Fibroblast of upper back skin (primary cell): ENCODE data around the gene SLC35F3.
"Not testable (repeated sequence)": the region's sequence is repeated elsewhere in the genome, so short reads cannot be mapped to it uniquely, and the experiment has no call there.

Source experiments
- DNase-seq: peaks from one replicate; pipeline ENCODE4 v3.0.0-alpha.2; 2013

Gene SLC35F3

GRCh38 chr1:234330843-234331215 lies 426.4 kb downstream of the SLC35F3 start:
- peak; percentile 11 for DNase-seq

- DNase-seq, result peak; percentile 20
Observed at GRCh38 chr1:234331507-234331906, 427.0 kb downstream of the SLC35F3 start.

GRCh38 chr1:234336359-234336758 lies 431.9 kb downstream of the SLC35F3 start:
- no peak for DNase-seq

- no peak for DNase-seq
Observed at GRCh38 chr1:234337233-234337632, 432.8 kb downstream of the SLC35F3 start.

GRCh38 chr1:234340528-234340927 lies 436.1 kb downstream of the SLC35F3 start:
- DNase-seq, result no peak

GRCh38 chr1:234342774-234343173 lies 438.3 kb downstream of the SLC35F3 start:
- DNase-seq, result no peak

GRCh38 chr1:234345237-234345636 lies 440.8 kb downstream of the SLC35F3 start:
- no peak for DNase-seq

- DNase-seq, result no peak
Observed at GRCh38 chr1:234348964-234349363, 444.5 kb downstream of the SLC35F3 start.

GRCh38 chr1:234355782-234356510 lies 451.5 kb downstream of the SLC35F3 start:
- DNase-seq, result no peak

GRCh38 chr1:234356615-234357269 lies 452.3 kb downstream of the SLC35F3 start:
- not testable (repeated sequence) for DNase-seq

- no peak for DNase-seq
Observed at GRCh38 chr1:234357831-234358230, 453.4 kb downstream of the SLC35F3 start.

- DNase-seq, result no peak
Observed at GRCh38 chr1:234361102-234361603, 456.7 kb downstream of the SLC35F3 start.

- DNase-seq, result no peak
Observed at GRCh38 chr1:234362558-234362957, 458.1 kb downstream of the SLC35F3 start.

- no peak for DNase-seq
Observed at GRCh38 chr1:234368320-234369032, 464.0 kb downstream of the SLC35F3 start.

GRCh38 chr1:234369033-234369430 lies 464.6 kb downstream of the SLC35F3 start:
- no peak for DNase-seq

- peak; percentile 45 for DNase-seq
Observed at GRCh38 chr1:234369784-234370183, 465.3 kb downstream of the SLC35F3 start.

GRCh38 chr1:234371414-234371813 lies 466.9 kb downstream of the SLC35F3 start:
- DNase-seq, result no peak

GRCh38 chr1:234372011-234372757 lies 467.7 kb downstream of the SLC35F3 start:
- DNase-seq, result no peak

- peak; percentile 97 for DNase-seq
Observed at GRCh38 chr1:234373064-234373958, 468.8 kb downstream of the SLC35F3 start, which contains the start of gene COA6. Gene COA6, plus strand, starts transcription at chr1:234373456. Its CDS starts 11 bp downstream, at chr1:234373467.

GRCh38 chr1:234373959-234374254 lies 469.4 kb downstream of the SLC35F3 start:
- DNase-seq, result no peak
